HAP-1 (cell line): ENCODE measurements around the gene TBPL2.
"Not testable (repeated sequence)": the region's sequence is repeated elsewhere in the genome, so short reads cannot be mapped to it uniquely, and the experiment has no call there.

Source experiments
- DNase-seq, 2 experiments: peaks; one replicate each; pipeline ENCODE4 v3.0.0-alpha.2; 2016 to 2020; ENCODE audit warnings: low spot score in 2 of 2
- H3K27me3 ChIP-seq: fragments of 250-450 bp; sonication (Bioruptor Pico); 2 replicates; pipeline ENCODE4 v1.5.1; 2020; ENCODE audit warnings: low read depth, mild to moderate bottlenecking, moderate library complexity
- H3K36me3 ChIP-seq: fragments of 250-450 bp; sonication (Bioruptor Pico); replicated peaks from 2 replicates; pipeline ENCODE4 v1.5.1; 2020; ENCODE audit warnings: mild to moderate bottlenecking
- H3K4me1 ChIP-seq: fragments of 250-450 bp; sonication (Bioruptor Pico); 2 replicates; pipeline ENCODE4 v1.5.1; 2020; ENCODE audit warnings: mild to moderate bottlenecking
- H3K4me3 ChIP-seq: fragments of 250-450 bp; sonication (Bioruptor Pico); 2 replicates; pipeline ENCODE4 v1.5.1; 2020; ENCODE audit warnings: mild to moderate bottlenecking, moderate library complexity
- H3K9me3 ChIP-seq: fragments of 250-450 bp; sonication (Bioruptor Pico); 2 replicates; pipeline ENCODE4 v1.5.1; 2020; ENCODE audit warnings: mild to moderate bottlenecking, moderate library complexity
- in situ Hi-C: fragments of 300-500 bp; cut with MboI; formaldehyde crosslinking; loops from 3 replicates; pipeline ENCODE4 v1.14.3; 2020; ENCODE audit warnings: low sequenced_read_pairs, inconsistent platforms, mixed read lengths

TBPL2 gene

GRCh38 chr14:55433880-55434804 is 6.3 kb downstream of the TBPL2 start:
- Histone ChIP-seq H3K36me3 (no peaks in the 10 kb centered on the region), H3K4me3 (no peak overlapping the region), H3K9me3 (no peaks in the 10 kb centered on the region), H3K4me1 (no peaks in the 10 kb centered on the region; the same call in 1 of the 2 replicates), H3K27me3 (peaks cover 2% of the 10 kb centered on the region; the same call in 1 of the 2 replicates)
- DNase-seq = no peak
- in situ Hi-C loops = loop anchor here (10.0 to 25.0 kb wide), 2 partner anchors 228 to 1051 kb away; no protein-coding TSS in a partner anchor

- Histone ChIP-seq H3K4me3 (no peak overlapping the region), H3K9me3 (no peaks in the 10 kb centered on the region), H3K27me3 (no peaks in the 10 kb centered on the region; the same call in 1 of the 2 replicates), H3K4me1 (no peaks in the 10 kb centered on the region; the same call in 1 of the 2 replicates), H3K36me3 (no peaks in the 10 kb centered on the region)
- no peak for DNase-seq
- in situ Hi-C loops = loop anchor here (10.0 to 25.0 kb wide), 2 partner anchors 230 to 1052 kb away; no protein-coding TSS in a partner anchor
These were observed 7.8 kb downstream of the TBPL2 start for GRCh38 chr14:55432628-55433027.

DNA sequence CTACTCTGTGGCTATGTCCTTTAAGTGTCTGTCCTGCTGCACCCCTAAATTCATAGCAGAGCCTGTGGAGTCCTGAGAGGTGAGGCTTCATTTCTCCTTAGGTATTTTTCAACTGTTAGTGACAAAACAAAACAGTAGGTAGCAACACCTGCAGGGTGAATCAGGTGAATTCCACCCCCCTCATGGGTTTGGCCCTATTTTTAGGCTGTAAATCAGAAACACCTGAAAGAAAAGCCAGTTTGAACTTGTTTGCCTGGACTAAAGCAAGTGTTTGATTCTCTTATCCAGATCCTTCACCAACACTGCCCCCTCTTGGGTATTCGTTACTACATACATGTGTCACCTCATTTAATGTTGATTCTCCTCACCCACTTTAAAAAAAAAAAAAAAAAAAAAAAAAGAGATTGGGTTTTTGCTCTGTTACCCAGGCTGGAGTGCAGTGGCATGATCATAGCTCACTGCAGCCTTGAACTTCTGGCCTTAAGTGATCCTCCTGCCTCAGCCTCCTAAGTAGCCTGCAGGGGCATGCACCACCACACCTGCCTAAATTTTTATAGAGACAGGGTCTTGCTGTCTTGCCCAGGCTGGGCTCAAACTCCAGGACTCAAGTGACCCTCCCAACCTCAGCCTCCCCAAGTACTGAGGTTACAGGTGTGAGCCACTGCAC is 10.3 kb downstream of the TBPL2 start:
- in situ Hi-C loops = loop anchor here (10.0 to 25.0 kb wide), 2 partner anchors 232 to 1055 kb away; no protein-coding TSS in a partner anchor
- Histone ChIP-seq H3K4me1 (no peaks in the 10 kb centered on the region), H3K4me3 (no peak overlapping the region), H3K36me3 (no peaks in the 10 kb centered on the region), H3K9me3 (no peaks in the 10 kb centered on the region), H3K27me3 (no peaks in the 10 kb centered on the region)
- peak; percentile 54 to 59 for DNase-seq

GRCh38 chr14:55427439-55427838 is 13.0 kb downstream of the TBPL2 start:
- Histone ChIP-seq H3K36me3 (no peaks in the 10 kb centered on the region), H3K4me3 (no peak overlapping the region), H3K27me3 (no peaks in the 10 kb centered on the region), H3K4me1 (no peaks in the 10 kb centered on the region), H3K9me3 (no peaks in the 10 kb centered on the region)
- no peak for DNase-seq
- in situ Hi-C loops = loop anchor here (25.0 kb wide), 1 partner anchor 235 kb away; no protein-coding TSS in a partner anchor

DNA sequence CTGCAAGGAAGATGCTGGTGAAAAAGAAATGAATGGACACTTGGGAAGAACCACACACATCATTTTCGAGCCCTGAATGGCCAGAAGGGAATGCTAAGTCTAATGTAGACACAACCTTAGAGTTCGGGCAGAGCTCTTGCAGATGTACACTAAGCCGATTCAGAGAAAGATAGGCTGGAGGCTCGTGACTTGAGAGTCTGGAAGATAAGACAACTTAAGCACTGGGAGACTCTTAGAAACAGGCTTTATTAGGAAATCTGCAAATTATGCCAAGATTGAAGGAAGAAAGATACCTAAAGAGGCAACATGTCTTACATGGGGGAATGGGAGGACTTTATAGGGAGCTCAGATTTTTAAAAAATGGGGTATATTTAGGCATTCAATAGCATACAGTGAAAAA is 13.5 kb downstream of the TBPL2 start:
- Histone ChIP-seq H3K27me3 (no peaks in the 10 kb centered on the region), H3K36me3 (no peaks in the 10 kb centered on the region), H3K4me1 (no peaks in the 10 kb centered on the region), H3K9me3 (no peaks in the 10 kb centered on the region), H3K4me3 (no peak overlapping the region)
- in situ Hi-C loops = loop anchor here (25.0 kb wide), 1 partner anchor 235 kb away; no protein-coding TSS in a partner anchor
- no peak for DNase-seq

- no peak for DNase-seq
- H3K9me3 ChIP-seq = no peaks in the 10 kb centered on the region
- H3K4me1 ChIP-seq = no peaks in the 10 kb centered on the region
- no peak overlapping the region for H3K4me3 ChIP-seq
- no peaks in the 10 kb centered on the region for H3K27me3 ChIP-seq
- in situ Hi-C loops = loop anchor here (25.0 kb wide), 1 partner anchor 237 kb away; no protein-coding TSS in a partner anchor
- no peaks in the 10 kb centered on the region for H3K36me3 ChIP-seq
These were observed 15.3 kb downstream of the TBPL2 start for GRCh38 chr14:55425091-55425490.

- Histone ChIP-seq H3K9me3 (no peaks in the 10 kb centered on the region), H3K36me3 (no peaks in the 10 kb centered on the region), H3K4me1 (no peaks in the 10 kb centered on the region), H3K27me3 (no peaks in the 10 kb centered on the region), H3K4me3 (no peak overlapping the region)
- DNase-seq = no peak
- in situ Hi-C loops = no loop called here
These were observed 16.4 kb downstream of the TBPL2 start for GRCh38 chr14:55423969-55424368.

GRCh38 chr14:55422338-55422737 is 18.1 kb downstream of the TBPL2 start:
- H3K36me3 ChIP-seq, DNase-seq, H3K27me3 ChIP-seq, H3K4me3 ChIP-seq, in situ Hi-C loops, H3K9me3 ChIP-seq, H3K4me1 ChIP-seq: not testable (repeated sequence)

DNA sequence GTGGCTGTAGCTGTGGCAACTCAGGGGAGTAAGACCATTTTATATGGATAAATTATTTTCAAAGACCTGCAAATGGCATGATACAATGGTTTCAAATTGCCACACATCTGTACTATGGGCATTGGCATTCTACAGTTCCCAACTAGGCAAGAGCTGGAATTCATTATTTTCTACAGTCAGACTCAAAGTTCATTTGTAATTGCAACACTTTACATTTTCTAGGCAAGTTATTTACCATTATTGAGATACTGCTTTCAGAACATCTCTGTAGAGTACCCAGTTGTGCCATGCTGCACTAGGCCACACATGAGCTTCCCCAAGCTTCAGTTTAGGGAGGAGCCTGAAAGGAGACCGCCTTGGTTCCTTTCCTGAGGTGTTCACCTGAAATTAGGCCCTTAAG is 20.8 kb downstream of the TBPL2 start:
- Histone ChIP-seq H3K4me3 (no peak overlapping the region), H3K27me3 (no peaks in the 10 kb centered on the region), H3K9me3 (no peaks in the 10 kb centered on the region), H3K4me1 (no peaks in the 10 kb centered on the region; the same call in 1 of the 2 replicates), H3K36me3 (no peaks in the 10 kb centered on the region)
- in situ Hi-C loops = no loop called here
- no peak for DNase-seq

GRCh38 chr14:55418411-55418810 is 22.0 kb downstream of the TBPL2 start:
- no peaks in the 10 kb centered on the region for H3K27me3 ChIP-seq
- no peak for DNase-seq
- H3K4me3 ChIP-seq = no peak overlapping the region
- in situ Hi-C loops = no loop called here
- H3K9me3 ChIP-seq = no peaks in the 10 kb centered on the region
- no peaks in the 10 kb centered on the region for H3K36me3 ChIP-seq
- H3K4me1 ChIP-seq = no peaks in the 10 kb centered on the region; the same call in 1 of the 2 replicates

- Histone ChIP-seq H3K27me3 (no peaks in the 10 kb centered on the region), H3K36me3 (no peaks in the 10 kb centered on the region), H3K4me3 (no peak overlapping the region), H3K9me3 (no peaks in the 10 kb centered on the region), H3K4me1 (no peaks in the 10 kb centered on the region; the same call in 1 of the 2 replicates)
- DNase-seq = no peak
- in situ Hi-C loops = no loop called here
These were observed 22.5 kb downstream of the TBPL2 start for GRCh38 chr14:55417955-55418354.

DNA sequence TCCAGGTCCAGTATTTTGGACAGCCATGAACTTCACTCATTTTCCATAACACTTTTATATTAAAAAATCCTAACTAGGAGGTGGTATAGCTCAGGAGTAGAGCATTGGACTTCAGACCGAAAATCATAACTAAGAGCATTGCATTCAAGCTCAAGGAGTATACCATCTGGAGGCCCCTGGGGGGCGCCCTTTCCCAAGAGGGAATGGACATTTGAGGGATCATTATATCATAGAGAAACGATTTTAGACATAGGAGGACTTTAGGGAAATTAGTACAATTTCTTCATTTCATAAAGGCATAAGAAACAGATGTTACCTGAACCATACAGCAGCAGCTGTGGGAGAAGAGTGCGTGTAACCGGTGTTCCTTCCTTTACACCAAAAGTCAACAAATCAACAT is 23.6 kb downstream of the TBPL2 start:
- H3K4me1 ChIP-seq = peaks cover 8% of the 10 kb centered on the region
- no peaks in the 10 kb centered on the region for H3K9me3 ChIP-seq
- DNase-seq = peak; percentile 37 to 72
- in situ Hi-C loops = no loop called here
- no peak overlapping the region for H3K4me3 ChIP-seq
- H3K27me3 ChIP-seq = no peaks in the 10 kb centered on the region
- no peaks in the 10 kb centered on the region for H3K36me3 ChIP-seq

DNA sequence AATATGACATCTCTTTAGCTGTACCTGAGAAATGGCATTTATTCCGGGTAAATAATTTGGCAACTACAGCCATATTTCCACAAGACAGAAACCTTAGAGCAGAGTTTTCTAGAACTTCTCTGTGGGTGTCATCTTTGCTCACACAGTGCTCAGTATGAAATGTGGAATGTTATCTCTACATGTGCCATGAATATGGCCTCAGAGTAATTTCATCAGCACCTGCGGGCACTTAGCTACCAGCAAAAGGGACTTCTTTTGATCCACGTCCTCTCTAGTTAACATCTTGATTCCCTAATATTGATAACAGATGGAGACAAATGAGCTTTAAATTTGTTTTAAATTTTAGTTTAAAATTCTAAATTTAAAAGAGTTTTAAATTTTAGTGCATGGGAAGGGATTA is 25.9 kb downstream of the TBPL2 start:
- no peaks in the 10 kb centered on the region for H3K9me3 ChIP-seq
- no peaks in the 10 kb centered on the region for H3K27me3 ChIP-seq
- H3K36me3 ChIP-seq = no peaks in the 10 kb centered on the region
- in situ Hi-C loops = no loop called here
- H3K4me3 ChIP-seq = no peak overlapping the region
- peaks cover 18% of the 10 kb centered on the region for H3K4me1 ChIP-seq
- DNase-seq = no peak

DNA sequence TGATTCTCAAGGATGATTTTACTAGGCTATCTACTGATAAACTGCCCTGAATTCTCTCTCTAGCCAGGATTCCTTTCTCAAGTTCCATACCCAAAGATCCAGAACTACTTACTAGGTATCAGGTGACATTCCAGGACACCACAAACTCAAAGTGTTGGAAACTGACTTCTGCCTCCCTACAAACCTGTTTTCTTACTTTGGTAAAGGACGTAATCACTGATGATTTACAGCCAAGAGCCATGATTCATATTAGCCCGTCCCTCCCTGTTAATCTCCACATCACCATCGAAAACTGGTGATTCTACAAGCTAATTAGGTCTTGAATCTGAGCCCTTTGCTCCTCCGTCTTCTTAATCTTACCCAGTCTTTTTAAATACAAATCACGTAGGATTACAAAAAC is 27.7 kb downstream of the TBPL2 start:
- no peak overlapping the region for H3K4me3 ChIP-seq
- in situ Hi-C loops = no loop called here
- no peaks in the 10 kb centered on the region for H3K9me3 ChIP-seq
- no peaks in the 10 kb centered on the region for H3K36me3 ChIP-seq
- DNase-seq = no peak
- H3K27me3 ChIP-seq = no peaks in the 10 kb centered on the region
- peaks cover 18% of the 10 kb centered on the region for H3K4me1 ChIP-seq
